GM11168 (cell line): ENCODE data around the gene VPS37C.

ENCODE experiments used
- in situ Hi-C: fragments of 300-500 bp; cut with MboI; formaldehyde crosslinking; loops from one replicate; pipeline ENCODE4 v1.12.0; 2022; ENCODE audit warnings: low sequenced_read_pairs; ENCODE audit not compliant: unreplicated experiment

Gene VPS37C

DNA sequence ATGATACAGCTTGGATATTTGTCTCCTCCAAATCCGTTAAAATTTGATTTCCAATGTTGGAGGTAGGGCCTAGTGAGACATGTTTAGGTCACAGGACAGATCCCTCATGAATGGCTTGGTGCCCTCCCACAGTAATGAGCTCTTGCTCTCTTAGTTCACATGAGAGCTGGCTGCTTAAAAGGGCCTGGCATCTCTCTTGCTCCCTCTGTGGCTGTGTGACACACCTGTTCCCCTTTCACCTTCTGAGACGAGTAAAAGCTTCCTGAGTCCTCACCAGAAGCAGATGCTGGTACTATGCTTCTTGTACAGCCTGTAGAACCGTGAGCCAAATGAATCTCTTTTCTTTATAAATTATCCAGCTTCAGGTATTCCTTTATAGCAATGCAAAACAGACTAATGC lies 3.5 kb downstream of the VPS37C start:
- in situ Hi-C loops = no loop called here

GRCh38 chr11:61155741-61156140 lies 5.5 kb downstream of the VPS37C start:
- in situ Hi-C loops = no loop called here

DNA sequence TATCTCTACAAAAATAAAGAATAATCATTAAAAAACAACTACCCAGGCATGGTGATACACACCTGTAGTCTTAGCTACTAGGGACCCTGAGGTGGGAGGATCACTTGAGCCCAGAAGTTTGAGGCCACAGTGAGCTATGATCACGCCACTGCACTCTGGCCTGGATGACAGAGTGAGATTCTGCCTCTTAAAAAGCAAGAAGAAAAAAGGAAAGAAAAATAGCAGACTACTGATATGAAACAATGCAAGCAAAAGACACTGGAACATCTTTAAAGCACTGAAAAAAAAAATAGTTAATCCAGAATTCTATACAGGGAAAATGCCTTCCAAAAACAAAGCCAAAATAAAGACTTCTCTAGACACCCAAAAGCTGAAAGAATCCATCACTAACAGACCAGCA lies 5.9 kb downstream of the VPS37C start:
- in situ Hi-C loops = no loop called here

DNA sequence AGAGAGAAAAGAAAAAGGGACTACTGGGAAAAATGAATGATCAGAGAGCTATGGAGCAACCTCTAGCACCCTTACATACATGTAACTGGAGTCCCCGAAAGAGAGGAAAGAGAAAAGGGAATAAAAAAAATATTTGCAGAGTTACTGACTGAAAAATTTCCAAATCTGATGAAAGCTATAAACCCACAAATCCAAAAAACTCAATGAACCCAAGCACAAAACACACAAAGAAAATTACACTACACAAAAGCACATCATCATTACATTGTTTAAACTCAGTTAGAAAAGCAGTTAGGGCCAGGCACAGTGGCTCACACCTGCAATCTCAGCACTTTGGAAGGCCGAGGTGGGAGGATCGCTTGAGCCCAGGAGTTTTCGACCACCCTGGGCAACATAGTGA lies 6.7 kb downstream of the VPS37C start:
- in situ Hi-C loops = no loop called here

- in situ Hi-C loops = no loop called here
These were observed 7.6 kb downstream of the VPS37C start for GRCh38 chr11:61153593-61154095.

- in situ Hi-C loops = no loop called here
These were observed 8.2 kb downstream of the VPS37C start for GRCh38 chr11:61152816-61153592.

DNA sequence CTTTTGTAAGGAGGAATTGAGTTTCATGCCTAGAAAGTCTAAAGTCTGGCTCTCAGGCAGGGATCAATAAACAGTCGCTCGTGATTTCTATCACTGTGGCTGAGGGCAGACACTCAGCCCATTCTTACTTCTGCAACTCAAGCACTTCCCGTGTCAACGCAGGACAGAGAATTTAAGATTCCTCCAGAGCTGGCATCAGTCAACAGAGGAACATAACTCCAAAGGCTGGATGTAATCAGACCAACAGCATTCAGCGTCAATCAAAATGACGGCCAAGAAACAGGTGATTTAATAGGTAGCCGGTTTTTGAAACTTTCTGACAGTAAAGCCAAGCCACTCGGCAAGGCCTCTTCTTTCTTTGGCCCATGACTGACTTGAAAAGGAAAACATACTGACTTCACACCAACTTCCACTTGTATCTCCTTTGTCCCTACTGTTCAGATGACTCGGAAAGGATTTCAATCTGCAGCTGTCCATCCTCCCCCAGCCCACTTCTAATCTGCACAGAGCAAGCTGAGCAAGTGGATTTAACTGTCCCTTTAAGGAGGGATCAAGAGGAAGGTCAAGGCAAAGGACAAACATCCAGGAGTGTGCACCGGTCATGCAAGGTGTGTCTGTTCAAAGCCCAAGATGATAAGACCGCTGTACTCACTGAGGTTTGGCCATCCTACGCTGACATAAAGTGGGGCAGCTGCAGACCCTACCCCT lies 9.5 kb downstream of the VPS37C start:
- in situ Hi-C loops = no loop called here

DNA sequence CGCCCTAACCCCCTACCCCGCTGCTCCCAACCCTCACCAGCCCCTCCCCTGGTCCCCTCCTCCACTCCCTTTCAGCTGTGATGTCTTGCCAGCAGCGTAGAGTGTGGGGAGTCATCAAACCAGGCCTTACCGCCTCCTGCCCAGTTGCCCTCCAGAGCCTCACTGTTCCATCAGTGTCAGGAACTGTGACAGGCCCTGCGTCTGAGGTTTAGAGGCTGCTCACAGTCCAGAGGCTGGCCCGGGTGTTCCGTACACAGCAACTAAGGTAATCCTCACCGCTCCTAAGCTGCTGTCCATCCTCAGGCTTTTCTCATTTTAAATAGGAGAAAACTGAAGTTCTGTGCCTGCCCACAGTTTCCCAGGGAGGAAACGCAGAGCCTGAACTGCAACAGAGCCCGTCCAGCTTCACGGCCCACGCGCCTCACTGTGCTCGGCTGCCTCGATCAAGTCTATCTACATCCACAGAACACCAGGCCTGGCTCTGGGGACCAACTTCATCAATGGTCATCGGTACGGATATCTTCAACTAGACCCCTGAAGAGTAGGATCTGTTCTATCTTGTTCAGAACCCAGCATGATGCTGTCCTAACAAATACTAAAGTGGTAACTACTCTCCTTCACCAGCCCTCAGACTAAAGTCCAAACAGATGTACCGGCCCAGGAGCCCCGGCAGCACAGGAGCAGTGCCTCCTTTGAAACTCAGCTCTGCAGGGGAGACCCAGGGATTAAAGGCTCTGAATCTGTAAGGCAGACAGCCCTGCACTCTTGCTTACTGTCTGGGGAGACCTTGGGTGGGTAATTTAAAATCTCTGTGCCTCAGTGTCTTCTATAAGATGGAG lies 10.3 kb downstream of the VPS37C start:
- in situ Hi-C loops = no loop called here

GRCh38 chr11:61149624-61150615 lies 11.3 kb downstream of the VPS37C start:
- in situ Hi-C loops = no loop called here

GRCh38 chr11:61147791-61148620 lies 13.2 kb downstream of the VPS37C start:
- in situ Hi-C loops = no loop called here

DNA sequence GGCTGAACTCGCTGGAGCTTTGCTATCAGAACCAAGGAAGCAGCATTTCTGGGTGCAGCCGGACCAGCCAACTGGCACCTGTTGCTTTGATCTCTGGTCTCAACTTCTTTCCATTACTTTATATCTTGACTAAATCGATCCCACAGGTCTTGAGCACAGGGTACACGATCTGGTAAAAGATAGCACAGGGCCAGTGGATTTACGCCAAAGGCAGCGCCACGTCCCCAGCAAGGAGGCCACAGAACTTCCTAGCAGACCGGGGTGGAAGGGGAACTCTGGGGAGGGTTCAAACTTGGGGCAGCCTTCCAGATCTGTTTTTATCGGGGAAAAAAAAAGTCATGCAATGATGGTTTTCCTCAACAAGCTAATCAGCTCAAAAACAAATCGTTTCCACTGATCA lies 14.0 kb downstream of the VPS37C start:
- in situ Hi-C loops = no loop called here

DNA sequence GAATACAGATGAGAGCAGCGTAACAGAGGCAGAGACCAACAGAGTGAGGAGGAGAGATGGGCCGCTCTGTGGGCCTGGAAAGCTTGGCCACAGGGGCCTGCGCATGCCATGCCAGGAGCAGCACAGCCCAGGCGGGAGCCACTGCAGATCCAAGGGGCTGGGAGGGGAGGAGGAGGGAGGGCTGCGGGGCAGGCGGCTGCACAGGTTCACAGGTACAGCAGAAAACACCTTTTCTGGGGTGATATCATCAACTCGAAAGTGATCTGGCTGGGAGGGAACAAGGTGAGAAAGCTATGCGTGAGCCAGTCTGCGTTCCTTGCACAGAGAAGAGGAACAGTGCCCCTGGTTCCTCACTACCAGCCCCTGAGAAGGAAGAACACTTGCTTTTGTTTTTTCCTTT lies 14.8 kb downstream of the VPS37C start:
- in situ Hi-C loops = no loop called here

- in situ Hi-C loops = no loop called here
These were observed 15.8 kb downstream of the VPS37C start for GRCh38 chr11:61145228-61146005.

DNA sequence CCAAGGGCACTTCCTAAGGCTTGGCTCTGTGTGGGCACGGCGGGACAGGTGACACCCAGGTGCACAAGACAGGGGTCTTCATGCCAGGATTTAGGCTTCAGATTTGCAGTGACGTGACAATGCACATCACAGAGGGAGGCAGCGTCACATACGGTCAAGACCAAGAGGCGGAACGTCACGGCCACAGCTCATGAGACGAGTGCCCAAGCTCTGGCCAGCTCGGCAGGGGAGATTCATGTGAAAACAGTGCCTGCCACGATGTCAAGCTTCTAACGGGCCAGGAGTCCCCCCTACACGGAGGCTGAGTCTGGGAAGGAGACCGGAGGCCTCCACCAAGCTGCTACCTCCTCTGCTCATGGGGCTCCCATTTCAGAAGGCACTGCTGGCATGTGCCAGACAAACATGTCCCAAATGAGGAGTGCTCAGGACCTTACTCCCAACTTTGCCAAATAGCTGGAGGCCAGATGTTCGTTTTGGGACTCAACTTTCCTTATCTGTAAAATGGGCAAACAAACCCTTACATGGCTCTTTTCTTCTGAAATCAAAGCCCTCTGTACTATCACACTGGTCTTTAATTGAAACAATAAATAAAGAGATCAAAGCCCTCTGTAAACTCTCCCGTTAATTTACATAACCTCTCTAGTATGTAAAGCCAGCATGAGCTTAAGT lies 16.6 kb downstream of the VPS37C start:
- in situ Hi-C loops = no loop called here

GRCh38 chr11:61142424-61142823 lies 18.8 kb downstream of the VPS37C start:
- in situ Hi-C loops = no loop called here

- in situ Hi-C loops = no loop called here
These were observed 19.6 kb downstream of the VPS37C start for GRCh38 chr11:61141601-61142028.

- in situ Hi-C loops = no loop called here
These were observed 20.8 kb downstream of the VPS37C start for GRCh38 chr11:61140416-61140815.
